HepG2 (cell line): Measurements from ENCODE around the gene C1QL4. TPM values are rescaled to one million over a fixed set of nuclear protein-coding genes. Genes with fewer than 3 reads are reported as not detected.
A peak's percentile ranks its signal among the peaks of the same experiment; 100 is the strongest.

ENCODE experiments used
- ARNT2 ChIP-seq: sonication (generic); formaldehyde crosslinking; IDR thresholded peaks from 2 replicates; pipeline ENCODE4 v1.8.0; 2022; ENCODE audit warnings: mild to moderate bottlenecking, low read depth, missing genetic modification reagents, moderate library complexity
- ATF1 ChIP-seq: IDR thresholded peaks from 2 replicates; pipeline ENCODE4 v1.6.1; 2016; ENCODE audit warnings: mild to moderate bottlenecking, control low read depth
- CREM ChIP-seq, 2 experiments: sonication (generic) in 1 of 2; formaldehyde crosslinking in 1 of 2; IDR thresholded peaks; 2 replicates each; pipeline versions ENCODE4 v1.4.0 to v1.6.1; 2016 to 2020; ENCODE audit warnings: antibody characterized with exemption in 1 of 2, mild to moderate bottlenecking in 1 of 2, missing genetic modification reagents in 1 of 2
- GFI1 ChIP-seq: sonication (generic); formaldehyde crosslinking; IDR thresholded peaks from 2 replicates; pipeline ENCODE4 v1.5.0; 2020; ENCODE audit warnings: missing genetic modification reagents, mild to moderate bottlenecking, borderline replicate concordance
- HNRNPLL ChIP-seq: fragments of 200-400 bp; formaldehyde crosslinking; IDR thresholded peaks from 2 replicates; pipeline ENCODE4 v1.6.1; 2017; ENCODE audit warnings: mild to moderate bottlenecking, low read depth, low read length; ENCODE audit not compliant: poor library complexity, severe bottlenecking
- NFYC ChIP-seq: IDR thresholded peaks from 2 replicates; pipeline ENCODE4 v1.6.1; 2016; ENCODE audit warnings: missing genetic modification reagents, missing compliant biosample characterization
- NR2C2 ChIP-seq: sonication (generic); formaldehyde crosslinking; IDR thresholded peaks from 2 replicates; pipeline ENCODE4 v1.4.0; 2020; ENCODE audit warnings: missing genetic modification reagents, mild to moderate bottlenecking, moderate library complexity, borderline replicate concordance
- POLR2G ChIP-seq: fragments of 200-400 bp; formaldehyde crosslinking; IDR thresholded peaks from 2 replicates; pipeline ENCODE4 v1.6.1; 2018; ENCODE audit warnings: mild to moderate bottlenecking, low read depth, low read length, moderate library complexity
- SALL1 ChIP-seq: sonication (generic); formaldehyde crosslinking; IDR thresholded peaks from 2 replicates; pipeline ENCODE4 v1.8.0; 2022; ENCODE audit warnings: mild to moderate bottlenecking, missing genetic modification reagents
- SATB2 ChIP-seq: sonication (generic); formaldehyde crosslinking; IDR thresholded peaks from 2 replicates; pipeline ENCODE4 v1.5.0; 2020; ENCODE audit warnings: missing genetic modification reagents
- SSRP1 ChIP-seq: IDR thresholded peaks from 2 replicates; pipeline ENCODE4 v1.6.1; 2016; ENCODE audit warnings: control low read depth
- ZFP37 ChIP-seq: sonication (generic); formaldehyde crosslinking; IDR thresholded peaks from 2 replicates; pipeline ENCODE4 v1.4.0; 2020; ENCODE audit warnings: missing genetic modification reagents, borderline replicate concordance
- ZFP90 ChIP-seq: sonication (generic); formaldehyde crosslinking; IDR thresholded peaks from 2 replicates; pipeline ENCODE4 v1.8.0; 2022; ENCODE audit warnings: missing genetic modification reagents, mild to moderate bottlenecking, inconsistent platforms, borderline replicate concordance
- ZFX ChIP-seq: sonication (generic); formaldehyde crosslinking; IDR thresholded peaks from 2 replicates; pipeline ENCODE4 v1.4.0; 2020; ENCODE audit warnings: mild to moderate bottlenecking, low read depth, missing genetic modification reagents, moderate library complexity
- ZNF274 ChIP-seq: sonication (generic); formaldehyde crosslinking; IDR thresholded peaks from 2 replicates; pipeline ENCODE4 v1.5.1; 2020; ENCODE audit warnings: mild to moderate bottlenecking, missing genetic modification reagents
- ZNF44 ChIP-seq: sonication (generic); formaldehyde crosslinking; IDR thresholded peaks from 2 replicates; pipeline ENCODE4 v1.5.1; 2020; ENCODE audit warnings: mild to moderate bottlenecking, missing genetic modification reagents
- ZNF496 ChIP-seq: sonication (generic); formaldehyde crosslinking; IDR thresholded peaks from 2 replicates; pipeline ENCODE4 v1.8.1; 2023; ENCODE audit warnings: mild to moderate bottlenecking, moderate library complexity, missing genetic modification reagents; ENCODE audit not compliant: insufficient replicate concordance
- ZNF724P ChIP-seq: sonication (generic); formaldehyde crosslinking; IDR thresholded peaks from 2 replicates; pipeline ENCODE4 v1.8.0; 2022; ENCODE audit warnings: missing genetic modification reagents, borderline replicate concordance
- ZSCAN9 ChIP-seq: IDR thresholded peaks from 2 replicates; pipeline ENCODE4 v1.6.1; 2016; ENCODE audit warnings: borderline replicate concordance
- polyA plus RNA-seq, 8 experiments: library from polyadenylated mRNA; depleted of rRNA in 3 of 8; stranded (reverse) in 7 of 8; unstranded in 1 of 8; fragments of >200 nt; fragmentation: Illumina TruSeq in 4 of 8; extraction: Trizol in 4 of 8; gene quantifications; 2 replicates each; pipeline versions ENCODE4 v1.2.1 to v1.2.3, GENCODE V29; 2011 to 2016; ENCODE audit warnings: low read depth in 4 of 8, missing spikeins in 1 of 8, mixed read lengths in 1 of 8; ENCODE audit not compliant: insufficient read depth in 1 of 8
- total RNA-seq, 5 experiments: library from RNA; depleted of rRNA; stranded (reverse); fragments of >200 nt; fragmentation: Illumina TruSeq; extraction: Trizol; gene quantifications; 2 replicates each; pipeline ENCODE4 v1.2.3, GENCODE V29; 2016; ENCODE audit warnings: low read depth in 1 of 5
- TF ChIP-seq, protein P1 (sequence below): sonication (generic); formaldehyde crosslinking; IDR thresholded peaks from 2 replicates; pipeline ENCODE4 v1.5.1; 2020; ENCODE audit warnings: mild to moderate bottlenecking, moderate library complexity, missing genetic modification reagents
- TF ChIP-seq, protein P2 (sequence below): sonication (generic); formaldehyde crosslinking; IDR thresholded peaks from 2 replicates; pipeline ENCODE4 v1.5.1; 2020; ENCODE audit warnings: mild to moderate bottlenecking, missing genetic modification reagents, moderate library complexity
- TF ChIP-seq, protein P3 (sequence below): sonication (generic); formaldehyde crosslinking; IDR thresholded peaks from 2 replicates; pipeline ENCODE4 v1.8.1; 2023; ENCODE audit warnings: mild to moderate bottlenecking, inconsistent platforms, moderate library complexity, missing genetic modification reagents, borderline replicate concordance

The C1QL4 gene
- total and polyA plus RNA-seq, 2 of the 13 experiments (the other 11 are each of a cell fraction or from before 2014, with no cell fraction given) = 0.03 TPM; not detected in 1

DNA sequence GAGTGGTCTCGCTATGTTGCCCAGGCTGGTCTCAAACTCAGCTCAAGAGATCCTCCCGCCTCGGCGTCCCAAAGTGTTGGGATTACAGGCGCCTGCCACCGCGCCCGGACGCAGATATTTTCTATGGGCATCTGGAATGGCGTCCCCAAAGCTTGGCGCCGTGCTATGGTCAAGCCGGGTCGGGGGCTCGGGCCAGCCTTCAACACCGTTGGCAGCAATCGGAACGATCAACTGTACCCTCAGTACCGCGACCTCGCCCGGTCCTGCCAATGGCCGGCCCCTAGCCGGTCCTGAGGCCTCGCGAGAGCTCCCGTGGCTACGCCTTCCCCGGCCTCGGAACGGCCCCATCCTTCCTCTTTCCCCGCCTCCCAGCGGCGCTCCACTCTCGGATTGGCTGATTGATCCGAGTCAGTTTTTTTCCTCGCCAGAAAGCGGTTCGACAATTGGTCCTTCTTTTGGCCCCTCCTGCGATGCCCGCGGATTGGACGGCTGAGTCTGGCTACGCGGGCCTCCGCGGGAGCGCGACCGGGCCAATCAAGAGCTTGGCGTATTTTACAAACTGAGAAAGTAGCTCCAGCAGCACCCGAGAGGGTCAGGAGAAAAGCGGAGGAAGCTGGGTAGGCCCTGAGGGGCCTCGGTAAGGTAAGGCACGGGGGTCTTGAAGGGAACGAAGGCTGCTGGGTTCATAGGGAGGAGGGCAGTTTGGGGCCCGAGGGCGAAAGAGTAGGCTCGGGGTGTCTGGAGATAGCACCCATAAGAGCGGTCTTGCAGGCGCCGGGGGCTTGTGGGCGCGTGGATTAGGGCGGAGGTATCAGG, 14.1 kb downstream of the C1QL4 start, which contains the start of gene TROAP (continued):
- peak; percentile 43 for TF ChIP-seq HNRNPLL
- 0 out of 2 replicates have a peak, but pooled peaks have one; percentile 35 for TF ChIP-seq ZNF274 (CRISPR knock-in tag)
- no peak for TF ChIP-seq ZFP37 (CRISPR knock-in tag)
- TF ChIP-seq ZNF724P (CRISPR knock-in tag) = peak; percentile 39; the same call in 1 of the 2 replicates
- TF ChIP-seq POLR2G = peak; percentile 91
- 0 out of 2 replicates have a peak, but pooled peaks have one; percentile 55 for TF ChIP-seq ZNF44 (CRISPR knock-in tag)
- no peak for TF ChIP-seq ZNF496 (CRISPR knock-in tag)
- peak; percentile 89 for TF ChIP-seq ATF1 (CRISPR knock-in tag)
- no peak for TF ChIP-seq ZSCAN9 (CRISPR knock-in tag)
- TF ChIP-seq, protein P1, sequence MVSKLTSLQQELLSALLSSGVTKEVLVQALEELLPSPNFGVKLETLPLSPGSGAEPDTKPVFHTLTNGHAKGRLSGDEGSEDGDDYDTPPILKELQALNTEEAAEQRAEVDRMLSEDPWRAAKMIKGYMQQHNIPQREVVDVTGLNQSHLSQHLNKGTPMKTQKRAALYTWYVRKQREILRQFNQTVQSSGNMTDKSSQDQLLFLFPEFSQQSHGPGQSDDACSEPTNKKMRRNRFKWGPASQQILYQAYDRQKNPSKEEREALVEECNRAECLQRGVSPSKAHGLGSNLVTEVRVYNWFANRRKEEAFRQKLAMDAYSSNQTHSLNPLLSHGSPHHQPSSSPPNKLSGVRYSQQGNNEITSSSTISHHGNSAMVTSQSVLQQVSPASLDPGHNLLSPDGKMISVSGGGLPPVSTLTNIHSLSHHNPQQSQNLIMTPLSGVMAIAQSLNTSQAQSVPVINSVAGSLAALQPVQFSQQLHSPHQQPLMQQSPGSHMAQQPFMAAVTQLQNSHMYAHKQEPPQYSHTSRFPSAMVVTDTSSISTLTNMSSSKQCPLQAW (CRISPR knock-in tag) = peak; percentile 59; the same call in 1 of the 2 replicates
- TF ChIP-seq SALL1 (CRISPR knock-in tag) = peak; percentile 62
- TF ChIP-seq NFYC = peak; percentile 97
- TF ChIP-seq SSRP1 = no peak
- TF ChIP-seq ZFX (CRISPR knock-in tag) = peak; percentile 84
- TF ChIP-seq ZFP90 (CRISPR knock-in tag) = peak; percentile 47; the same call in 1 of the 2 replicates
- TF ChIP-seq ARNT2 (CRISPR knock-in tag) = peak; percentile 76; the same call in 1 of the 2 replicates
- 0 out of 2 replicates have a peak, but pooled peaks have one; percentile 49 for TF ChIP-seq GFI1 (CRISPR knock-in tag)
- TF ChIP-seq SATB2 = no peak
- peak; percentile 84 for TF ChIP-seq CREM (IDR thresholded peaks at IDR 0.05)
- TF ChIP-seq CREM (CRISPR knock-in tag; IDR thresholded peaks at IDR 0.05) = no peak
- TF ChIP-seq, protein P2, sequence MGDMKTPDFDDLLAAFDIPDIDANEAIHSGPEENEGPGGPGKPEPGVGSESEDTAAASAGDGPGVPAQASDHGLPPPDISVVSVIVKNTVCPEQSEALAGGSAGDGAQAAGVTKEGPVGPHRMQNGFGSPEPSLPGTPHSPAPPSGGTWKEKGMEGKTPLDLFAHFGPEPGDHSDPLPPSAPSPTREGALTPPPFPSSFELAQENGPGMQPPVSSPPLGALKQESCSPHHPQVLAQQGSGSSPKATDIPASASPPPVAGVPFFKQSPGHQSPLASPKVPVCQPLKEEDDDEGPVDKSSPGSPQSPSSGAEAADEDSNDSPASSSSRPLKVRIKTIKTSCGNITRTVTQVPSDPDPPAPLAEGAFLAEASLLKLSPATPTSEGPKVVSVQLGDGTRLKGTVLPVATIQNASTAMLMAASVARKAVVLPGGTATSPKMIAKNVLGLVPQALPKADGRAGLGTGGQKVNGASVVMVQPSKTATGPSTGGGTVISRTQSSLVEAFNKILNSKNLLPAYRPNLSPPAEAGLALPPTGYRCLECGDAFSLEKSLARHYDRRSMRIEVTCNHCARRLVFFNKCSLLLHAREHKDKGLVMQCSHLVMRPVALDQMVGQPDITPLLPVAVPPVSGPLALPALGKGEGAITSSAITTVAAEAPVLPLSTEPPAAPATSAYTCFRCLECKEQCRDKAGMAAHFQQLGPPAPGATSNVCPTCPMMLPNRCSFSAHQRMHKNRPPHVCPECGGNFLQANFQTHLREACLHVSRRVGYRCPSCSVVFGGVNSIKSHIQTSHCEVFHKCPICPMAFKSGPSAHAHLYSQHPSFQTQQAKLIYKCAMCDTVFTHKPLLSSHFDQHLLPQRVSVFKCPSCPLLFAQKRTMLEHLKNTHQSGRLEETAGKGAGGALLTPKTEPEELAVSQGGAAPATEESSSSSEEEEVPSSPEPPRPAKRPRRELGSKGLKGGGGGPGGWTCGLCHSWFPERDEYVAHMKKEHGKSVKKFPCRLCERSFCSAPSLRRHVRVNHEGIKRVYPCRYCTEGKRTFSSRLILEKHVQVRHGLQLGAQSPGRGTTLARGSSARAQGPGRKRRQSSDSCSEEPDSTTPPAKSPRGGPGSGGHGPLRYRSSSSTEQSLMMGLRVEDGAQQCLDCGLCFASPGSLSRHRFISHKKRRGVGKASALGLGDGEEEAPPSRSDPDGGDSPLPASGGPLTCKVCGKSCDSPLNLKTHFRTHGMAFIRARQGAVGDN (CRISPR knock-in tag) = peak; percentile 83
- peak; percentile 21; the same call in 1 of the 2 replicates for TF ChIP-seq NR2C2
- TF ChIP-seq, protein P3, sequence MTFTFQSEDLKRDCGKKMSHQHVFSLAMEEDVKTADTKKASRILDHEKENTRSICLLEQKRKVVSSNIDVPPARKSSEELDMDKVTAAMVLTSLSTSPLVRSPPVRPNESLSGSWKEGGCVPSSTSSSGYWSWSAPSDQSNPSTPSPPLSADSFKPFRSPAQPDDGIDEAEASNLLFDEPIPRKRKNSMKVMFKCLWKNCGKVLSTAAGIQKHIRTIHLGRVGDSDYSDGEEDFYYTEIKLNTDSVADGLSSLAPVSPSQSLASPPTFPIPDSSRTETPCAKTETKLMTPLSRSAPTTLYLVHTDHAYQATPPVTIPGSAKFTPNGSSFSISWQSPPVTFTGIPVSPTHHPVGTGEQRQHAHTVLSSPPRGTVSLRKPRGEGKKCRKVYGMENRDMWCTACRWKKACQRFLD (CRISPR knock-in tag) = peak; percentile 47; the same call in 1 of the 2 replicates
